HG03064 (cell line): ENCODE measurements around the gene CPN1.
"Not testable (repeated sequence)": the region's sequence is repeated elsewhere in the genome, so short reads cannot be mapped to it uniquely, and the experiment has no call there.

Experiments used
- ATAC-seq: cut with Tn5 transposase; IDR thresholded peaks from one replicate; pipeline ENCODE4 v1.9.1; 2021; ENCODE audit warnings: low read depth; ENCODE audit not compliant: unreplicated experiment

CPN1 gene

GRCh38 chr10:100083623-100084022 lies 2.0 kb upstream of the CPN1 start:
- ATAC-seq, result no peak

GRCh38 chr10:100082276-100082675 lies 607 bp upstream of the CPN1 start:
- ATAC-seq, result not testable (repeated sequence)

- no peak for ATAC-seq
Observed at GRCh38 chr10:100076750-100077149, 4.9 kb downstream of the CPN1 start.

- ATAC-seq, result no peak
Observed at GRCh38 chr10:100075426-100076220, 6.0 kb downstream of the CPN1 start.

- no peak for ATAC-seq
Observed at GRCh38 chr10:100072514-100072913, 9.2 kb downstream of the CPN1 start.

GRCh38 chr10:100071529-100071928 lies 10.1 kb downstream of the CPN1 start:
- ATAC-seq, result no peak

- ATAC-seq, result no peak
Observed at GRCh38 chr10:100067466-100067865, 14.2 kb downstream of the CPN1 start.

GRCh38 chr10:100065084-100065660 lies 16.5 kb downstream of the CPN1 start:
- ATAC-seq, result no peak

GRCh38 chr10:100061401-100061800 lies 20.3 kb downstream of the CPN1 start:
- ATAC-seq, result no peak

GRCh38 chr10:100057948-100058347 lies 23.7 kb downstream of the CPN1 start:
- no peak for ATAC-seq

GRCh38 chr10:100053686-100054460 lies 27.8 kb downstream of the CPN1 start:
- ATAC-seq, result no peak

- no peak for ATAC-seq
Observed at GRCh38 chr10:100046021-100046486, 35.6 kb downstream of the CPN1 start.

- ATAC-seq, result no peak
Observed at GRCh38 chr10:100045592-100045991, 36.1 kb downstream of the CPN1 start.

GRCh38 chr10:100043796-100044195 lies 37.9 kb downstream of the CPN1 start:
- no peak for ATAC-seq

- no peak for ATAC-seq
Observed at GRCh38 chr10:100043344-100043743, 38.3 kb downstream of the CPN1 start.

GRCh38 chr10:100041306-100042002 lies 40.2 kb downstream of the CPN1 start:
- no peak for ATAC-seq

GRCh38 chr10:100038561-100039071 lies 43.1 kb downstream of the CPN1 start:
- ATAC-seq, result no peak

- no peak for ATAC-seq
Observed at GRCh38 chr10:100037758-100038315, 43.8 kb downstream of the CPN1 start.

GRCh38 chr10:100036850-100037249 lies 44.8 kb downstream of the CPN1 start:
- ATAC-seq, result no peak

- no peak for ATAC-seq
Observed at GRCh38 chr10:100033766-100034418, 47.8 kb downstream of the CPN1 start.
